ENCODE data around the gene KRI1.
A peak's percentile ranks its signal among the peaks of the same experiment; 100 is the strongest.

Gene KRI1

DNA sequence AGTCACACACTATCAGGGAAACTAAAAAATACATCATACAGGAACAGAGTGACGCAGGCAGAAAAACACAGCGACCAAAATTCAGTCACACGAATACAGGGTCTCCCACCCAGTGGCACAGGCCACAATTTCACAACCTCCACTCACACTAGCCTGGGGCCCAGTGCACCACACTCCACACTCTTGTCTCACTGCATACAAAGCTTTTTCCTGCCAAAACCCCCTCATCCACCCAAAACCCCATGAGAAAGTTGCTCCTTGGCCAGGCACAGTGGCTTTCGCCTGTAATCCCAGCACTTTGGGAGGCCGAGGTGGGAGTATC, 49.8 kb downstream of the KRI1 start:
- no peak overlapping the region for H3K4me3 ChIP-seq (ENCODE audit: low read depth, low read length)
- TF ChIP-seq, protein P1, sequence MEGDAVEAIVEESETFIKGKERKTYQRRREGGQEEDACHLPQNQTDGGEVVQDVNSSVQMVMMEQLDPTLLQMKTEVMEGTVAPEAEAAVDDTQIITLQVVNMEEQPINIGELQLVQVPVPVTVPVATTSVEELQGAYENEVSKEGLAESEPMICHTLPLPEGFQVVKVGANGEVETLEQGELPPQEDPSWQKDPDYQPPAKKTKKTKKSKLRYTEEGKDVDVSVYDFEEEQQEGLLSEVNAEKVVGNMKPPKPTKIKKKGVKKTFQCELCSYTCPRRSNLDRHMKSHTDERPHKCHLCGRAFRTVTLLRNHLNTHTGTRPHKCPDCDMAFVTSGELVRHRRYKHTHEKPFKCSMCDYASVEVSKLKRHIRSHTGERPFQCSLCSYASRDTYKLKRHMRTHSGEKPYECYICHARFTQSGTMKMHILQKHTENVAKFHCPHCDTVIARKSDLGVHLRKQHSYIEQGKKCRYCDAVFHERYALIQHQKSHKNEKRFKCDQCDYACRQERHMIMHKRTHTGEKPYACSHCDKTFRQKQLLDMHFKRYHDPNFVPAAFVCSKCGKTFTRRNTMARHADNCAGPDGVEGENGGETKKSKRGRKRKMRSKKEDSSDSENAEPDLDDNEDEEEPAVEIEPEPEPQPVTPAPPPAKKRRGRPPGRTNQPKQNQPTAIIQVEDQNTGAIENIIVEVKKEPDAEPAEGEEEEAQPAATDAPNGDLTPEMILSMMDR (IDR thresholded peaks at IDR 0.05; ENCODE audit: low read depth, low read length, missing control alignments) = no peak
- in situ Hi-C loops (cut with HindIII; ENCODE audit: low sequenced_read_pairs) = no loop called here
- DNase-seq (ENCODE audit: low read depth) = no peak

DNA sequence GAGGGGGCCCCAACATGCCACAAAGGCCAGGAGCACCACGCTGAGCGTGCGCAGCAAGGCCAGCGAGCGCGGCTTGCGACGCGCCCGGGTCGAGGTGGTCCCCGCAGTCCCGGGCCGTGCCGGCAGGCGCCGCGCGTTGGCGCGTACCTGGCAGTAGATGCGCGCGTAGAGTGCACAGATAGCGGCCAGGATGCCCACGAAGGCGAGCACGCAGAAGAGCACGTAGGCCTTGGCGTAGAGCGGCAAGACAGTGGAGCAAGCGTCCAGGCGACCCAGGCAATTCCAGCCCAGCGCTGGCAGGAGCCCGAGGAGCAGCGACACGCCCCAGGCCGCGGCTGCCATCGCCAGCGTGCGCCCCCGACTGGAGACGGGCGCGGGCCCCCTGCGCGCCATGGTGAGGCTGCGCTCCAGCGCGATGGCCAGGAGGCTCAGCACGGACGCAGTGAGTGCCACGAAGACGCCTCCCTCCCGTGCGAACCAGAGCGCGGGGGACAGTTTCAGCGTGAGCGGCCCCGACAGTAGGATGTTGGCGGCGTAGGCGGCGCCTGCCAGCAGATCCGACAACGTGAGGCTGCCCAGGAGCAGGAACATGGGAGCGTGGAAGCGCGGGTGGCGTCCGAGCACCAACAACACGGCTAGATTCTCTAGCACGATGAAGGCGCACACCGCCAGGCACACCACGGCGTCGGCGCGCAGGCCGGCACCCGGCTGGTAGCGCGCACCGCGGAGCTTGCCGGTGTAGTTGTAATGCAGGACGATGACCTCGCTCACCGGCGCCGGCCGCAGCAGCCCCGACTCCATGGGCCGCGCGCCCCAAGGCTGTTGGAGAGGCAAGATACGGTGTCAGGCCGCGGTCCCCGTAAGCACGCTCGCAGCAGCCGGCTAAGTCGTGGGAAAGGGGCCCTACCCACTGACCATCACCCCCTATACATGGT, 51.3 kb downstream of the KRI1 start:
- in situ Hi-C loops (cut with HindIII; ENCODE audit: low sequenced_read_pairs) = no loop called here
- H3K4me3 ChIP-seq (ENCODE audit: low read depth, low read length) = no peak overlapping the region
- no peak for DNase-seq (ENCODE audit: low read depth)
- TF ChIP-seq, protein P1 (IDR thresholded peaks at IDR 0.05; ENCODE audit: low read depth, low read length, missing control alignments) = no peak

DNA sequence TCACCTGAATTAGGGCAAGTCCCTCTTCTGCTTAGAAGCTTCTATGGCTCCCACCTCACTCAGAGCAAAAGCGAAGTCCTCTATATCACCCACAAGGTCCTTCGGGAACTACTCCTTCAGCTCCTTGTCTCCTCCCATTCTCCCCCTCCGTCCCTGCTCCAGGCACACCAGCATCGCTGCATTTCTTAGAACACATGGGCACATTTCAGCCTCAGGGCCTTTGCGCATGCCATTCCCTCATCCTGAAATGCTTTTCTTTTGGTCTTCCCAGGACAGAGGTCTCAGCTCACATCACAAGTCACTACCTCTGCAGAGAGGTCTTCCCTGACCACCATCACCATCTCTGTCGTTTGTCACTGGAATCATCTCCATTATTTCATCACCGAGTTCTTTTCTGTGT, 52.6 kb downstream of the KRI1 start:
- in situ Hi-C loops (cut with HindIII; ENCODE audit: low sequenced_read_pairs) = no loop called here
- no peak for DNase-seq (ENCODE audit: low read depth)
- TF ChIP-seq, protein P1 (IDR thresholded peaks at IDR 0.05; ENCODE audit: low read depth, low read length, missing control alignments) = no peak
- H3K4me3 ChIP-seq (ENCODE audit: low read depth, low read length) = no peak overlapping the region

DNA sequence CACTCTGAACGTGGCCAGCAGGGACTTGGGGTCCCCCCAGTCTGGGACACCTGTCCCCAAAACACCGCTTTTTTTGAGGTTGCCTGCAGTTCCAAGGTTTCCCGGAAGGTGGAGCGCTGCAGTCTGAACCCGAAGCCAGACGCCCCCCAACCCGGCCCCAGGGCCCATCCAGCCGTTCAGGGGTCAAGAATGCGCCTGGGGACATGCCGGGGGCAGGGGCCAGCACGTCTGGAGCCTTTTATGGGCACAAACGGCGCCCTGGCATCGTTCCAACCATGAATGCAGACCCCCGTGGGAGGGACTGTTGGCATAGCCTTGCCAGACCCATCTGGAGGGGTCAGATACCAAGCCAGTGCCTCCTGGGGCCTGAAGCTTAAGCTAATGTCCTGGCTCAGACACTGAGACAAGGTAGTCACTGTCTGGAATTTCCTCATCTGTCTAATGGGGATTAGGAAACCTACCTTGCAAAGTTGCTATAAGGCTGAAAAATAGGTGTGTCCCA, 55.5 kb downstream of the KRI1 start:
- TF ChIP-seq, protein P1 (IDR thresholded peaks at IDR 0.05; ENCODE audit: low read depth, low read length, missing control alignments) = peak; percentile 76
- no peak overlapping the region for H3K4me3 ChIP-seq (ENCODE audit: low read depth, low read length)
- DNase-seq (ENCODE audit: low read depth) = no peak
- in situ Hi-C loops (cut with HindIII; ENCODE audit: low sequenced_read_pairs) = no loop called here

DNA sequence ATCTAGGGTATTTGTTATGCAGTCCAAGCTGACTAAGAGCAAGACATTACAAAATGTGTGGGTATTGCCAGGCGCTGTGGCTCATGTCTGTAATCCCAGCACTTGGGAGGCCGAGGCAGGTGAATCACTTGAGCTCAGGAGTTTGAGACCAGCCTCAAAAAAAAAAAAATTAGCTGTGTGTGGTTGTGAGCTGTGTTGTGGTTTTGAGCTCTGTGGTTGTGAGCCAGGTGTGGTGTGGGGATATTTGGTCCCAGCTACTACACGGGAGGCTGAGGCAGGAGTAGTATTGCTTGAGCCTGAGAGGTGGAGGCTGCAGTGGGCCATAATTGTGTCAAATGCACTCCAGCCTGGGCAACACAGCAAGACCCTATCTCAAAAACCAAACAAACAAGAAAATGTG, 57.1 kb downstream of the KRI1 start:
- no peak for DNase-seq (ENCODE audit: low read depth)
- no peak overlapping the region for H3K4me3 ChIP-seq (ENCODE audit: low read depth, low read length)
- in situ Hi-C loops (cut with HindIII; ENCODE audit: low sequenced_read_pairs) = no loop called here
- TF ChIP-seq, protein P1 (IDR thresholded peaks at IDR 0.05; ENCODE audit: low read depth, low read length, missing control alignments) = no peak

DNA sequence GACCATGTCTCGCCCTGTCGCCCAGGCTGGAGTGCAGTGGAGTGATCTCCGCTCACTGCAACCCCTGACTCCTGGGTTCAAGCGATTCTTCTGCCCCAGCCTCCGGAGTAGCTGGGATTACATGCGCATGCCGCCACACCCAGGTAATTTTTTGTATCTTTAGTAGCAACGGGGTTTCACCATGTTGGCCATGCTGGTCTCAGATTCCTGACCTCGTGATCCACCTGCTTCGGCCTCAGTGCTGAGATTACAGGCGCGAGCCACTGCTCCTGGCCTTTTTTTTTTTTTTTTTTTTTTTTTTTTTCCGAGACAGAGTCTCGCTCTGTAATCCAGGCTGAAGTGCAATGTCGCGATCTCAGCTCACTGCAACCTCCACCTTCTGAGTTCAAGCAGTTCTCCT, 57.8 kb downstream of the KRI1 start:
- in situ Hi-C loops (cut with HindIII; ENCODE audit: low sequenced_read_pairs) = no loop called here
- DNase-seq (ENCODE audit: low read depth) = no peak
- TF ChIP-seq, protein P1 (IDR thresholded peaks at IDR 0.05; ENCODE audit: low read depth, low read length, missing control alignments) = no peak
- H3K4me3 ChIP-seq (ENCODE audit: low read depth, low read length) = no peak overlapping the region

Data from astrocyte of the cerebellum (primary cell).